DOHH2 (cell line): Measurements from ENCODE around the gene LMCD1.

Experiments used
- CTCF ChIP-seq: fragments of 200-600 bp; sonication (generic); IDR thresholded peaks from one replicate; pipeline ENCODE4 v1.5.1; 2014; ENCODE audit warnings: antibody characterized with exemption, mild to moderate bottlenecking, low read depth, low read length; ENCODE audit not compliant: poor library complexity, severe bottlenecking
- EZH2phosphoT487 ChIP-seq: fragments of 200-600 bp; sonication (generic); IDR thresholded peaks from 2 replicates; pipeline ENCODE4 v1.6.1; 2017; ENCODE audit warnings: borderline replicate concordance, mild to moderate bottlenecking, antibody characterized with exemption, low read length, moderate library complexity, mixed read lengths

DNA sequence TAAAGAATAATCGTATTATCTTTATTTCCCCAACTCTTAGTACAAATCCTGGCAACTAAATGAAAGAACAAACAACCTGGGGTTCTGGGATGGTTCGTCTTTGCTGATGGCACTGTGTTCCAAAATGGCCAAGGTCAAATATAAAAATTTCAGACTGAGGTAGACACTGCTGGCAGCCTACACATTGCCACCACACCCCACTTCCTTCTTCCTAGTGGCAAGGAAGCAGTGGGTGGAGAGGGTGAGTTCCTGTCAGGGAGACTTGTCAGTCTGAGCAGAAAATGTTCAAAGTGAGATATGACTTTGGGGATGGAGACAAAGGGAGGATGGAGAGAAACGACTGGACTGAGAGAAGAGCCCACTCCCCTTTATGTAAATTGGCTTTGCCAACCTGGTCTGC lies 69.6 kb downstream of the LMCD1 start:
- TF ChIP-seq CTCF, result no peak
- no peak for TF ChIP-seq EZH2phosphoT487
